NCI-H1436 treated with DMSO at 0.1 percent for 48 hours (cell line): Measurements from ENCODE around the gene GASK1A.

ENCODE experiments used
- DNase-seq: peaks from one replicate; lab custom pipeline; 2025; lab: John Stamatoyannopoulos, UW

Gene GASK1A

DNA sequence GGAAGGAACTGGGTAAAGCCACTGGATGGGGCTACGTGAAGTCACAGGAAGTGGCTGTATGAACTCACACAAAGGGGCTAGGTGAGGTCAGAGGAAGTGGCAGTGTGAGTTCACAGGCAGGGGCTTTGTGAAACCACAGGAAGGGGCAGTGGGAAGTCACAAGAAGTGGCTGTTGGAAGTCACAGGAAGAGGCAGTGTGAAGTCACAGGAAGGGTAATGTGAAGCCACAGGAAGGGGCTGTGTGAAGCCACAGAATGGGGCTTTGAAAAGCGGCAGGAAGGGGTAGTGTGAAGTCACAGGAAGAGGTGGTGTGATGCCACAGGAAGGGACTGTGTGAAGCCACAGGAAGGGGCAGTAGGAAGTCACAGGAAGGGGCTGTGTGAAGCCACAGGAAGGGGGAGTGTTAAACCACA is 34.6 kb downstream of the GASK1A start:
- no peak for DNase-seq

DNA sequence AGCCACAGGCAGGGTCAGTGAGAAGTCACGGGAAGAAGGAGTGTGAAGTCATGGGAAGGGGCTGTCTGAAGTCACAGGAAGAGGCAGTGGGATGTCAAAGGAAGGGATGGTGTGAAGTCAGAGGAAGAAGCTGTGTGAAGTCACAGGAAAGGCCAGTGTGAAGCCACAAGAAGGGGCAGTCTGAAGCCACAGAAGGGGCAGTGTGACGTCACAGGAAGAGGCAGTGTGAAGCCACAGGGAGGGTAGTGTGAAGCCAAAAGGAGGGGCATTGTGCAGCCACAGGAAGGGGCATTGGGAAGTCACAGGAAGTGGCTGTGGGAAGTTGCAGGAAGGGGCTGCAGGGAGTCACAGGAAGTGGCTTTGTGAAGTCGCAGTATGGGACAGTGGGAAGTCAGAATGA is 35.1 kb downstream of the GASK1A start:
- DNase-seq: no peak

DNA sequence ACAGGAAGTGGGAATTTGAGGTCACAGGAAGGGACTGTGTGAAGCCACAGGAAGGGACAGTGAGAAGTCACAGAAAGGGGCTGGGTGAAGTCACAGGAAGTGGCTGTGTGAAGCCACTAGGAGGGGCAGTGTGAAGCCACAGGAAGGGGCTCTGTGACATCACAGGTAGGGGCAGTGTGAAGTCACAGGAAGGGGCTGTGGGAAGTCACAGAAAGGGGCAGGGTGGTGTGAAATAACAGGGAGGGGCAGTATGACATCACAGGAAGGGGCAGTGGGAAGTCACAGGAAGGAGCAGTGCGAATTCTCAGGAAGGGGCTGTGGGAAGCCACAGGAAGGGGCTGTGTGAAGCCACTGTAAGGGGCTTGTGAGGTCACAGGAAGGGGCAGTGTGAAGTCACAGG is 35.8 kb downstream of the GASK1A start:
- no peak for DNase-seq

DNA sequence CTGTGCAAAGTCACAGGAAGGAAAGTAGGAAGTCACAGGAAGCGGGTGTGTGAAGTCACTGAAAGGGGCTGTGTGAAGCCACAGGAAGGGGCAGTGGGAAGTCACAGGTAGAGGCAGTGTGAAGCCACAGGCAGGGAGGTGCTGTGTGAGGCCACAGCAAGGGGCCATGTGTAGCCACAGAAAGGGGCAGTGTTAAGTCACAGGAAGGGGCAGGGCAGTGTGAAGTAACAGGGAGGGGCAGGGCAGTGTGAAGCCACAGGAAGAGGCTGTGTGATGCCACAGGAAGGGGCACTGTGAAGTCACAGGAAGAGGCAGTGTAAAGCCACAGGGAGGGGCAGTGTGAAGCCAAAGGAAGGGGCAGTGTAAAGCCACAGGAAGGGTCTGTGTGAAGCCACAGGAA is 36.5 kb downstream of the GASK1A start:
- DNase-seq: no peak

DNA sequence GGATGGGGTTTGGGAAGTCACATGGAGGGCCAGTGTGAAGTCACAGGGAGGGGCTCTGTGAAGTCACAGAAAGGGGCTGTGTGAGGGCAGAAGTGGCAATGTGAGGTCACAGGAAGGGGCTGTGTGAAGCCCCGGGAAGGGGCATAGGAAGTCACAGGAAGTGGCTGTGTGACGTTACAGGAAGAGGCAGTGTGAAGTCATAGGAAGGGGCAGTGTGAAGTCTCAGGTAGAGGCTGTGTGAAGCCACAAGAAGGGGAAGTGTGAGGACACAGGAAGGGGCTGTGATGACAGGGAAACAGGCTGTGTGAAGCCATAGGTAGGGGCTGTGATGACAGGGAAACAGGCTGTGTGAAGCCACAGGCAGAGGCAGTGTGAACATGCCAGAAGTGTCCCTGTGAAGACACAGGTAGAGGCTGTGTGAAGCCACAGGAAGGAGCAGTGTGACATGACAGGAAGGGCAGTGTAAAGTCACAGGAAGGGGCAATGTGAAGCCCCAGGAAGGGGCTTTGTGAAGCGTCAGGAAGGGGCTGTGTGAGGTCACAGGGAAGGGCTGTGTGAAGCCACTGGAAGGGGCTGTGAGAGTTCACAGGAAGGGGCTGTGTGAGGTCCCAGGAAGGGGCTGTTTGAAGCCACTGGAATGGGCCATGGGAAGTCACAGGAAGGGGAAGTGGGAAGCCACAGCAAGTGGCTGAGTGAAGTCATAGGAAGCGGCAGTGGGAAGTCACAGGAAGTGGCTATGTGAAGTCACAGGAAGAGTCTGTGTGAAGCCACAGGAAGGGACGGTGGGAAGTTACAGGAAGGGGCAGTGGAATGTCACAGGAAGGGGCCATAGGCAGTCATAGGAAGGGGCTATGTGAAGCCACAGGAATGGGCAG is 37.1 kb downstream of the GASK1A start:
- DNase-seq: no peak

DNA sequence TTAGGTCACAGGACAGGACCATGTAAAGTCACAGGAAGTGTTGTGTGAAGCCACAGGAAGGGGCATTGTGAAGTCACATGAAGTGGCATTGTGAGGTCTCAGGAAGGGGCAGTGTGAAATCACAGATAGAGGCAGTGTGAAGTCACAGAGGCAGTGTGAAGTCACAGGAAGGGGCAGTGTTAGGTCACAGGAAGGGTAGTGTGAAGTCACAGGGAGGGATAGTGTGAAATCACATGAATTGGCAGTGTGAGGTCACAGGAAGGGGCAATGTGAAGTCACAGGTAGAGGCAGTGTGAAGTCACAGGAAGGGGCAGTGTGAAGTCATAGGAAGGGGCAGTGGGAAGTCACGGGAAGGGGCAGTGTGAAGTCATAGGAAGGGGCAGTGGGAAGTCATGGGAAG is 37.9 kb downstream of the GASK1A start:
- no peak for DNase-seq

DNA sequence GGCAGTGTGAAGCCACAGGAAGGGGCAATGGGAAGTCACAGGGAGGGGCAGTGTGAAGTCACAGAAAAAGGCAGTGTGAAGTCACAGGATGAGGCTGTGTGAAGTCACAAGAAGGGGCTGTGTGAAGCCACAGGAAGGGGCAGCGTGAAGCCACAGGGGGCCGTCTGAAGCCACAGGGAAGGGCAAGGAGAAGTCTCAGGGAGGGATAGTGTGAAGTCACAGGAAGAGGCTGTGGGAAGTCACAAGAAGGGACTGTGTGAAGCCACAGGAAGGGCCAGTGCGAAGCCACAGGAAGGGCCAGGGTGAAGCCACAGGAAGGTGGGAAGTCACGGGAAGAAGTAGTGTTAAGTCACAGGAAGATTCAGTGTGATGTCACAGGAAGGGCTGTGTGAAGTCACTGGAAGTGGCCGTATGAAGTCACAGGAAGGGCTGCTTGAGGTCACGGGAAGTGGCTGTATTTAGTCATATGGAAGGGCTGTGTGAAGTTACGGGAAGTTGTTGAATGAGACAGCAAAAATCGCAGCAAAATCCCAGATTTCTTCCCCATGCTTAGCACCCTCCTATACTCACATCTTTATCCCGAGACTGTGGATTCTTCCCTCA is 38.6 kb downstream of the GASK1A start:
- DNase-seq: no peak

DNA sequence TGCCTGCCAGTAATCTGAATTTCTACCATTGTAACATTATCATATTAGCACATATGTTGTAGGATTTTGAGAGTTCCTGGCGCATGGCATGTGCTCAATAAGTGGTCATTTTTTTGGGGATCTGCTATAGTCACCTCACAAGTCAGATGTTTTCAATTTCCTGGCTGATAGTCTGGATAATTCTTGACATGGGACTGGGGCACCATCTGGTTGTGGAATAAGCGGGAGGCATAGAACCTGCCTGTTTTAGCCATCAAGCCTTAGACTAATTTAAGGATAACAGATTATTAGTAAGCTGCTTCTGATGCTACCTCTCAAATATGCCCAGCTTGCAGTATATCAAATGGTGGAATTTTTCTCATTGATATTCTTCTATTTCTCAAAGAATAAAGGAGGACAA is 39.1 kb downstream of the GASK1A start:
- DNase-seq: no peak

DNA sequence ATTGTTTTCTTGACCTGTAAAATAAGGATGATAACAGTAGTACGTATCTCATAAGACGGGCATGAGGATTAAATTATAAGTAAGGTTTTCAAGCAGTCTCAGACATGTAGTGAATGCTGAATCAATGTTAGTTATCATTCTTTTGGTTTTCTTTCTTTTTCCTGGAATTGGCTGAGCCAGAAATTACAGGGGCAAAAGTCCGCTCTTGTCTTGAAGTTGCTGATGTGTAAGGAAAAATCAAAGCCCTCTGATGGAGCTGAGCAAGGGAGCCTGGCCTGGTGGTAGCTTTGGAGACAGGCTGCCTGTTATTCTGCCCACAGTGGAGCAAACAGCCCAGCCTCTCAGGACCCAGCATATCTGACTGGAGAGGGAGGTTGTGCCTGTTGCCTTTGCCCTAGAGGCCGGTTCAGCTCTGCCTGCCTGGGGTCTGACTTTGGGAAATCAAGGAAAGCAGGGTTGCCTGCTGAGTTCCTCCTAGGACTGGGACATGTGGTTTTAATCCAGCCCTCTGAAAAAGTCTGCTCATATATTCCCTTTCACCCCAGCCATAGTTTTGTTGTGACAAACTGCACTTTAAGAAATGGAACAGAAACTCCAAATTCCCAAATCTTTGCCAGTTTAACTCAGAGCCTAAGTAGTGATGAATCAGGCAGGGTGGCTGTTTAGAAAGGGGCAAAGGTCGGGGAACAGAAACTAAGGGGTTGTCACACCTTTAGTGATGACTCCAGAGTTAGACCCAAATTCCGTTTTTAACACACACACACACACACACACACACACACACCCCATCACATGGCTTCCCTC is 40.1 kb downstream of the GASK1A start:
- DNase-seq: no peak

DNA sequence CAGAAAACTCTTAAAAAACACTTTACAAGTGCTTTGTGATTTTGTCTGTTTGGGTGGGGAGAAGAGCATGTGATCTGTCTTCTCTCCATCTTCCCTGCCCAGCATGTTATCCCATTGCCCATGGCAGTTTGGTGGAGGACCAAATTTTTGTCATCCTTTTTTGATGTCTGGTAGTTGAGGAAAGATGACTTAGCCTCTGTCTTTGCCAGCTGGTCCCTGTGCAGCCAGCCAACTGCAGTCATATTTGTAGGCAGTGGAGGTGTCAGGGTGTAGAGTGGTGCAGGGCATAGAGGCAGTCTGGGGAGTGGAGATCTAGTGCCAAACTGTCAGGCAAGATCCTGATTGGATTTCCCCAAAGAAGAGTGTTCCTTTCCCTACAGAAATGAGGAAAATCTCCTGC is 40.7 kb downstream of the GASK1A start:
- no peak for DNase-seq

DNA sequence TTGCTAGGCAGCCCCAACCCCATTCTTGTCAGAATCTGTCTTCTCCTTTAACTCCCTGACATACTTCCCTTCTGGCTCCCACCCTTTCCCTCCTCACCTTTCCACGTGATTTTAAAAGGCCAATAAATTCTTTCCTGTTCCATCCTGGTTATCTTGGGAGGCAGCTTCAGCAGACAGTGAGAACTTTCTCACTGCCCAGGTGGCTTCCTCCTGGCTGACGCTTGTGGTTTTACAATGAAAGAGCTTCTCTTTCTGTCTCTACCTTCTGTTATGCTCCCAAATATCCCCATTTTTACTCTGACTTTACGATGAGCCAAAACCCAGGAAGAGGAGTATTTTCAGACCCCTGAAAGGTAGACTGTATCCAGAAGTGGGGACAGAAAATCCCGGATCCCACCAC is 42.1 kb downstream of the GASK1A start:
- no peak for DNase-seq

DNA sequence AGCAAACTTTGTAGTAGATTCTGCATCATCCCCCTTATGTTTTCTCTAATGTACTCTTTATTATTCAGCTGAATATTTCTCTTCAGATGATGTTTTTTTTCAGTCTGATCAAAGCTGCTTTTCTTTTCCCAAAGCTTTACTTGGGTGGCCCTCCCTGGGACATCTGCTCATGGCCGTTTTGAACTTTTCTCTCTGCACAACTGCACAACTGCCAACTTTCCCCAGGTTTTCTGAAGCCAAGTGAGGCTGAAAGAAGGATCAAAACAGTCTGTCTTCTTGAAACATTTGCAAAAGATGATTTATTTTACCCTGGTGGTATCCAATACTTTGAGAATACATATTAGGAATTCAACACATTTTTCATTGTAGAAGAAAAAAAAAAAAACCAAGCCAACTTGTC is 43.0 kb downstream of the GASK1A start:
- DNase-seq: no peak

DNA sequence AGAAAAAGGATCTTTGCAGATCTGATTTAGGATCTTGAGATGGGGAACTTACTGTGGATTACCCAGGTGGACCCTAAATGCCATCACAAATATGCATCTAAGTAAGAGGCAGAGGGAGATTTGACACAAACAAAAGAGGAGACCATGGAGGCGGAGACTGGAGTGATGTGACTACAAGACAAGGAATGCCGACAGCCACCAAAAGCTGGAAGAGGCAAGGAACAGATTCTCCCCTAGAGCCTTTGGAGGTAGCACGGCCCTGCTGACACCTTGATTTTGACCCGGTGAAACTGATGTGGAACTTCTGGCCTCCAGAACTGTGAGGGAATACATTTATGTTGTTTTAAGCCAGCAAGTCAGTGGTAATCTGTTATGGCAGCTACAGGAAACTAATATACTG is 44.0 kb downstream of the GASK1A start:
- DNase-seq: no peak

DNA sequence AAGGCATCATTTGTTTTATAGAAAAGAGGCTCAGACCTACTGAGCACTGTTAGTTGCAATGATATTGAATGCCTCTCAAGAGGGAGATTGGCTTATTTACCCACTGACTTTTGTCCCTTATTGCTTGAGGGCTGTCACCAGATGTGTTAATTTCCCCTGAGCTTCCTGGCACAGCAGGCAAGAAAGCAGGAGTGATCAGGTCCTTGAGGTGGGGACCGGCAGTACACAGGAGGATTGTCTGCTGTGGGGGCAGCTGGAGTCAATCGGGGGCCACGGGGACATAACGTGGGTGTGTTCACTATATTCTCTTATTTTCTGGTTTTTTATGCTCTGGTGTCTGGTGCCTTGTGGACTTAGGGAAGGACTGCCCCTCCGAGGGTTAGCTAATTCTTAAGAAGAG is 44.6 kb downstream of the GASK1A start:
- DNase-seq: no peak

DNA sequence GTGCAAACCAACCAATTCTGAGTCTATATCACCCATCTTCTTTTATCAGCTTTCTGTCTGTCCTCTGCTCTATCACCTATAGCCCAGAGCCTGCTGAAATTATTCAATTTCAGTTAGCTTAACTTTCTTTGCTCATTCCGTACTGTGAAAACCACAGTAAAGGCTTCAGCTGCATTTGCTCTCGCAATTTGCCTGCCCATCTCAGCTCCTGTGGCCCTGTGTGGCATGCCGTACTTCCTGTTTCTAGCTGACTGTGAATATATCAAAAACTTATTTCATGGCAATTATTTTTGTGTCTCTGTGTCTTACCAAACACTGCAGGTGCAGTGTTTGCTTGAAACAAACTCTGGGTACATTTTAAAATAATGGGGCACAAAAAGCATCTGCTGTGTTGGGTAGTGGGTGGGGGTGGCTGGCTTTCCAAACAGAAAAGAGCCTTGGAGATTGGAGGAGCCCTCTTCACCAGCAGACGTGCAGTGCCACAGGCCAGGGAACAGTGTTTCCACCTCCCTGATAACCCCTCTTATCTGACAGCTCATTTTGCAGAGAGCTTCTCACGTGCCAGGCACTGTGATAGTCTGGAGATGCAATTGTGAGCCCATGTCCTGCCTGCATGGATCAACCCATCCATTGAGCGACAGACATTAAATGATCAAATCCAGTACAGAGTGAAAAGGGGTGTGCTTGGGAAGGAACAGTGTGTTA is 45.2 kb downstream of the GASK1A start:
- no peak for DNase-seq

DNA sequence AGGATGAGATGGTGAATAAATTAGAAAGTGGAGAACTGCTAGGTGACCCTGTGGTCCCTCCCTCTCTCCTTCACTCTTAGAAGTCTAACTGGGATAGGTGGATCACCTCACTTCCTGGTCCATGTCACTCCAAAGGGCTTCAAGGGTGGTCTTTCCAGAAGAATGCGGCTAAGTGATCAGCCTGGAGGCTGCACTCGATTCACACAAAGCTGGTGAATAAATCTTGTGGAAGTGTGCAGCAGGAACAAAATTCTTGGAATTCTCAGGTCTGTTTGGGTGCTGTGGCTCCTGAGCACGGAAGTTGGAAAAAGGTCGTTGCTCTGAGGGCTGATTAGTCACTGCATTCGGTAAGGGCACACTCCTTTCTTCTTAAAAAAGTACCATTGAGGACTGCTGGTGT is 46.3 kb downstream of the GASK1A start:
- DNase-seq: no peak

DNA sequence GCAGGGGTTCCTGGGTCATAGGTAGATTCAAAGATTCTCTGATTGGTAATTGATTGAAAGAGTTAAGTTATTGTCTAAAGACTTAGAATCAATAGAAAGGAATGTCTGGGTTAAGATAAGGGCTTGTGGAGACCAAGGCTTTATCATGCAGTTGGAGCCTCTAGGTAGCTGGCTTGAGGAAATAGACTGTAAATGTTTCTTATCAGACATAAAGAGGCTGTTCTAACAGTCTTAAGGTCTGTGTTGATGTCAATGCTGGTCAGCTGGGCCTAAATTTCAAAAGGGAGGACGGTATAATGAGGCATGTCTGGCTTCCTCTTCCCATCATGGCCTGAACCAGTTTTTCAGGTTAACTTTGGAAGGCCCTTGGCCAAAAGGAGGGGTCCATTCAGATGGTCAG is 48.9 kb downstream of the GASK1A start:
- DNase-seq: no peak

DNA sequence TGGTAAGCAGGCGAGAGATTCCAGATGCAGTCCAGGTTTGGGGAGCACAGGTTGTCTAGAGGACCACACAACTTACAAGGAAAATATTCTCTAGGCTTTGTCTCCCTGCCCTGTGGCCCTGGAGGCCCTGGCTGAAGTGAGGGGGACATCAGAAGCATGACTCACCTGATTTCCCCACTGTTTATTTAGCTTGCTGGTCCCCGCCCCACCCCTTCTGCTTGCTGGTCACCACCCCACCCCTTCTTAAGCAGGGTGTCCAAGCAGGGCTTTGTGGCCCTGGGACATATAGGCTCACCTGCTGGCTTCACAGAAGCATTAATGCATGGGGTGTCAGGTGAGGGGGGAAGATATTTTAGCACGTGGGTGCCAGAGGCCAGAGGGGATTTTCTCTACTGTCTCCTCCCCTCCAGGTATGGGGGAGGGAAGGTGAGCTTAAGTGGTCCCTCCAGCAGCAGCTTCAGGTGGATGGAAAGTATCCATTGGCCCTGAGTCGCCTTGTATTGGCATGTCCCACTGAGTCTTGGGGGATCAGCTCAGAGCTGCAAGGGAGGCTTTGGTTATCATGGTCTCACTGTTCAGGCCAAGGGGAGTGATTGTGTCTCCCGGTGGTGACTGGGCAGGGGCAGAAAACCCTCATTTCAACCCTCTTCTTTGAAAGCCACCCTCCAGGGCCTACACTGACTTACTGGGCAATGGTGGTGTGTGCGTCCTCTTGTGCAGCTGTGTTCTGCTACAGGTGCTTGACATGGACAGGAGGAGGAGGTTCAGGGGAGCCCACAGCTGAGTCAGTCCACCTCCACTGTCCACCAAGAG is 49.8 kb downstream of the GASK1A start:
- DNase-seq: no peak

DNA sequence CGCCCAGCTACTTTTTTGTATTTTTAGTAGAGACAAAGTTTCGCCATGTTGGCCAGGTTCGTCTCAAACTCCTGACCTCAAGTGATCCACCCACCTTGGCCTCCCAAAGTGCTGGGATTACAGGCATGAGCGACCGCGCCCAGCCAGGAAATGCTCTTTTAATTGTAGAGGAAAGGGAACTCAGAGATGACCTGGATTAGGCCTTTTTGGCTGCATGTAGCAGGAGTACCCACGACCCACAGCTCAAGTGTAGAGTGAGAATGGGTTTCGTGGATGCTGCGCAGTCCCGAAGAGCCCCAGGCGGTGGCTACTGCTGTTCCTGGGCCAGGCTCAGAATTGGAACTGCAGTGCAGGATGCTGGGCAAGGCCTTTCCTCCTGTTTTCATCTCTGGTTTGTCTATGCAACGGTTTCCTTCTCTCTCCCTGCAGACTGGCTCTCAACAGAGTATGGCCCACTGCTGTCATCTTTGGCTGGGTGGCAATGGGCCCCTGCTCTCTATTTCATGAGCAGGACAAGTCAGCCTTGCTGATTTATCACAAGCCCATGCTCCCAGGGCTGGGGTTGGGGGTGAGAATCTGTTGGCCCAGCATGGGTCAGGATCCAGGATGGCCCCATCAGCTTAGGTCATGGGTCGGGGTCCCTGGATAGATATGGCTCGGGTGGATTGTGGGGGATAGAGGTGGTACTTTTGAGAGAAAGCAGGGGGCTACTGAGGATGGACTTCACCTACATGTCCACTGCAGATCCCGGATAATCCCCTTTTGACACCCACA is 51.2 kb downstream of the GASK1A start:
- DNase-seq: no peak

DNA sequence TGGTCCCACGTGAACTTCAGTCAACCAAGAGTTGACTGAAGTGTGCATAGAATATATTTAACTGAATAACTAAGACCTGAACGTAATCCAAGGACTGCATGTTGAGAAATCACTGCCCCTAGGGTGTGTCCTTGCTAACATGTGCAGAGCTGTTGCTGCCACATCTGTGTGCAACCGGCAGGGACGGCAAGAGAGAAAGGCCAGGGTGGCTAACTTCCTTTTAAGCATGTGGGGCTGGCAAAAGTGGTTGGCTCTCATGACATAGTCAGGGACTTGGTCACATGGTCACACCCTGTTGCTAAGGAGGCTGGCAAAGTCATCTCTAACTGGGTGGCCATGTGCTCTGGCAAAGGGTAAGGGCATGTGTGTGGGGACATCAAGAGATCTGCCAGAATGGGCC is 52.4 kb downstream of the GASK1A start:
- DNase-seq: no peak
